Panc1 (cell line): ENCODE data around the gene RUVBL1. TPM values are rescaled to one million over a fixed set of nuclear protein-coding genes. Genes with fewer than 3 reads are reported as not detected.

ENCODE experiments used
- ATAC-seq: fragments of 200-7000 bp; cut with Tn5 transposase; 2 replicates; pipeline ENCODE4 v1.9.1; 2020; ENCODE audit warnings: mild to moderate bottlenecking, moderate library complexity
- BruUV-seq: library from RNA; stranded (reverse); fragments of 400-500 nt; replicated peaks from 2 replicates; lab custom pipeline; 2021; lab: Mats Ljungman, UMichigan
- CTCF ChIA-PET: fragments of 300-600 bp; sonication (Branson Sonifier 250); formaldehyde crosslinking; loops from one replicate; lab custom pipeline; 2022; ENCODE audit warnings: antibody characterized with exemption; lab: Charles Lee
- POLR2A ChIA-PET: fragments of 300-600 bp; sonication (Branson Sonifier 250); formaldehyde crosslinking; loops from one replicate; lab custom pipeline; 2022; ENCODE audit warnings: antibody characterized with exemption; lab: Charles Lee
- DNase-seq: peaks from one replicate; pipeline ENCODE4 v3.0.0-alpha.2; 2010; ENCODE audit warnings: low read depth, low spot score
- H3K27ac ChIP-seq: 2 replicates; pipeline ENCODE4 v1.5.1; 2011; ENCODE audit warnings: mild to moderate bottlenecking, low read length, inconsistent platforms
- H3K27me3 ChIP-seq: fragments of 200-500 bp; sonication (Bioruptor generic); 2 replicates; pipeline ENCODE4 v1.6.0; 2014; ENCODE audit warnings: low read length, inconsistent platforms; ENCODE audit not compliant: control insufficient read depth, insufficient read depth
- H3K36me3 ChIP-seq: fragments of 200-500 bp; sonication (Bioruptor generic); 2 replicates; pipeline ENCODE4 v1.5.1; 2014; ENCODE audit warnings: inconsistent platforms, mild to moderate bottlenecking, low read length, moderate library complexity; ENCODE audit not compliant: control insufficient read depth, insufficient read depth
- H3K4me1 ChIP-seq: 2 replicates; pipeline ENCODE4 v1.5.1; 2011; ENCODE audit warnings: inconsistent platforms, mild to moderate bottlenecking, low read length, moderate library complexity; ENCODE audit not compliant: control insufficient read depth, insufficient read depth
- H3K4me3 ChIP-seq, 2 experiments: 2 replicates each; pipeline ENCODE4 v1.5.1; 2011 to 2012; ENCODE audit warnings: low read depth in 2 of 2, low read length in 2 of 2, mild to moderate bottlenecking in 2 of 2, inconsistent platforms in 1 of 2, moderate library complexity in 1 of 2
- H3K9me3 ChIP-seq: fragments of 200-500 bp; sonication (Bioruptor generic); 2 replicates; pipeline ENCODE4 v1.5.1; 2014; ENCODE audit warnings: low read depth, mild to moderate bottlenecking, inconsistent platforms, low read length, moderate library complexity; ENCODE audit not compliant: control insufficient read depth, insufficient read depth
- POLR2AphosphoS5 ChIP-seq: IDR thresholded peaks from 2 replicates; pipeline ENCODE4 v1.6.1; 2012; ENCODE audit warnings: mild to moderate bottlenecking, low read depth, low read length, moderate library complexity
- SIN3A ChIP-seq: IDR thresholded peaks from 2 replicates; pipeline ENCODE4 v1.6.1; 2012; ENCODE audit warnings: low read depth, mild to moderate bottlenecking, low read length, moderate library complexity, borderline replicate concordance; ENCODE audit not compliant: insufficient read depth
- TCF7L2 ChIP-seq: IDR thresholded peaks from 2 replicates; pipeline ENCODE4 v1.6.1; 2011; ENCODE audit warnings: mild to moderate bottlenecking, low read depth, low read length, inconsistent platforms
- in situ Hi-C: cut with HindIII; loops from 2 replicates; pipeline ENCODE4 v1.10.0; 2016; ENCODE audit warnings: low sequenced_read_pairs, low pct_unique_long_range_greater_than_20kb
- intact Hi-C: fragments of 100-400 bp; cut with micrococcal nuclease; formaldehyde crosslinking; loops from one replicate; pipeline ENCODE4 v1.10.0; 2022; ENCODE audit not compliant: unreplicated experiment
- total RNA-seq: library from RNA; stranded (reverse); gene quantifications from one replicate; pipeline ENCODE4 v1.2.1, GENCODE V29; 2021; ENCODE audit not compliant: unreplicated experiment
- TF ChIP-seq, protein P1 (sequence below), 2 experiments: IDR thresholded peaks; 2 replicates each; pipeline ENCODE4 v1.6.1; 2011 to 2012; ENCODE audit warnings: low read depth in 2 of 2, control low read depth in 1 of 2, low read length in 1 of 2, mild to moderate bottlenecking in 1 of 2, moderate library complexity in 1 of 2; ENCODE audit not compliant: insufficient read depth in 1 of 2
- TF ChIP-seq, protein P2 (sequence below): fragments of 450-650 bp; IDR thresholded peaks from 2 replicates; pipeline ENCODE4 v1.5.1; 2017; ENCODE audit warnings: mild to moderate bottlenecking

Gene RUVBL1
- total RNA-seq, 1 experiment from 2014 or later: 122 TPM

GRCh38 chr3:128103136-128103676 lies 20.4 kb downstream of the RUVBL1 start:
- CTCF ChIA-PET: no interaction called here
- in situ Hi-C loops (no loop called here), intact Hi-C loops (no loop called here)
- Histone ChIP-seq H3K36me3 (peaks cover 49% of the 10 kb centered on the region), H3K9me3 (no peaks in the 10 kb centered on the region), H3K27ac (no peak overlapping the region), H3K4me3 (no peak overlapping the region), H3K27me3 (no peaks in the 10 kb centered on the region), H3K4me1 (no peaks in the 10 kb centered on the region)
- no TSS peak for BruUV-seq
- POLR2A ChIA-PET: no interaction called here
- no peak for ATAC-seq
- no peak for DNase-seq
- TF ChIP-seq POLR2AphosphoS5 (no peak), TCF7L2 (no peak), SIN3A (no peak)
- TF ChIP-seq, protein P1, sequence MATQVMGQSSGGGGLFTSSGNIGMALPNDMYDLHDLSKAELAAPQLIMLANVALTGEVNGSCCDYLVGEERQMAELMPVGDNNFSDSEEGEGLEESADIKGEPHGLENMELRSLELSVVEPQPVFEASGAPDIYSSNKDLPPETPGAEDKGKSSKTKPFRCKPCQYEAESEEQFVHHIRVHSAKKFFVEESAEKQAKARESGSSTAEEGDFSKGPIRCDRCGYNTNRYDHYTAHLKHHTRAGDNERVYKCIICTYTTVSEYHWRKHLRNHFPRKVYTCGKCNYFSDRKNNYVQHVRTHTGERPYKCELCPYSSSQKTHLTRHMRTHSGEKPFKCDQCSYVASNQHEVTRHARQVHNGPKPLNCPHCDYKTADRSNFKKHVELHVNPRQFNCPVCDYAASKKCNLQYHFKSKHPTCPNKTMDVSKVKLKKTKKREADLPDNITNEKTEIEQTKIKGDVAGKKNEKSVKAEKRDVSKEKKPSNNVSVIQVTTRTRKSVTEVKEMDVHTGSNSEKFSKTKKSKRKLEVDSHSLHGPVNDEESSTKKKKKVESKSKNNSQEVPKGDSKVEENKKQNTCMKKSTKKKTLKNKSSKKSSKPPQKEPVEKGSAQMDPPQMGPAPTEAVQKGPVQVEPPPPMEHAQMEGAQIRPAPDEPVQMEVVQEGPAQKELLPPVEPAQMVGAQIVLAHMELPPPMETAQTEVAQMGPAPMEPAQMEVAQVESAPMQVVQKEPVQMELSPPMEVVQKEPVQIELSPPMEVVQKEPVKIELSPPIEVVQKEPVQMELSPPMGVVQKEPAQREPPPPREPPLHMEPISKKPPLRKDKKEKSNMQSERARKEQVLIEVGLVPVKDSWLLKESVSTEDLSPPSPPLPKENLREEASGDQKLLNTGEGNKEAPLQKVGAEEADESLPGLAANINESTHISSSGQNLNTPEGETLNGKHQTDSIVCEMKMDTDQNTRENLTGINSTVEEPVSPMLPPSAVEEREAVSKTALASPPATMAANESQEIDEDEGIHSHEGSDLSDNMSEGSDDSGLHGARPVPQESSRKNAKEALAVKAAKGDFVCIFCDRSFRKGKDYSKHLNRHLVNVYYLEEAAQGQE (IDR thresholded peaks at IDR 0.05; ENCODE audit: insufficient read depth in 1 of 2, low read depth in 2 of 2, low read length in 1 of 2): no peak
- TF ChIP-seq, protein P2, sequence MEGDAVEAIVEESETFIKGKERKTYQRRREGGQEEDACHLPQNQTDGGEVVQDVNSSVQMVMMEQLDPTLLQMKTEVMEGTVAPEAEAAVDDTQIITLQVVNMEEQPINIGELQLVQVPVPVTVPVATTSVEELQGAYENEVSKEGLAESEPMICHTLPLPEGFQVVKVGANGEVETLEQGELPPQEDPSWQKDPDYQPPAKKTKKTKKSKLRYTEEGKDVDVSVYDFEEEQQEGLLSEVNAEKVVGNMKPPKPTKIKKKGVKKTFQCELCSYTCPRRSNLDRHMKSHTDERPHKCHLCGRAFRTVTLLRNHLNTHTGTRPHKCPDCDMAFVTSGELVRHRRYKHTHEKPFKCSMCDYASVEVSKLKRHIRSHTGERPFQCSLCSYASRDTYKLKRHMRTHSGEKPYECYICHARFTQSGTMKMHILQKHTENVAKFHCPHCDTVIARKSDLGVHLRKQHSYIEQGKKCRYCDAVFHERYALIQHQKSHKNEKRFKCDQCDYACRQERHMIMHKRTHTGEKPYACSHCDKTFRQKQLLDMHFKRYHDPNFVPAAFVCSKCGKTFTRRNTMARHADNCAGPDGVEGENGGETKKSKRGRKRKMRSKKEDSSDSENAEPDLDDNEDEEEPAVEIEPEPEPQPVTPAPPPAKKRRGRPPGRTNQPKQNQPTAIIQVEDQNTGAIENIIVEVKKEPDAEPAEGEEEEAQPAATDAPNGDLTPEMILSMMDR: no peak

GRCh38 chr3:128100638-128101037 lies 23.0 kb downstream of the RUVBL1 start:
- ATAC-seq (no peak), DNase-seq (no peak)
- Histone ChIP-seq H3K27me3 (no peaks in the 10 kb centered on the region), H3K36me3 (peaks cover 50% of the 10 kb centered on the region), H3K27ac (no peak overlapping the region), H3K4me3 (no peak overlapping the region), H3K9me3 (no peaks in the 10 kb centered on the region), H3K4me1 (no peaks in the 10 kb centered on the region)
- CTCF ChIA-PET: no interaction called here
- POLR2A ChIA-PET: no interaction called here
- TF ChIP-seq, protein P1 (IDR thresholded peaks at IDR 0.05; ENCODE audit: insufficient read depth in 1 of 2, low read depth in 2 of 2, low read length in 1 of 2): no peak
- TF ChIP-seq, protein P2: no peak
- TF ChIP-seq TCF7L2: no peak
- TF ChIP-seq SIN3A: no peak
- no peak for TF ChIP-seq POLR2AphosphoS5
- in situ Hi-C loops (no loop called here), intact Hi-C loops (no loop called here)
- no TSS peak for BruUV-seq
